GM19240 (cell line): ENCODE data around the gene ACTMAP.
"Not testable (repeated sequence)": the region's sequence is repeated elsewhere in the genome, so short reads cannot be mapped to it uniquely, and the experiment has no call there.

Experiments
- DNase-seq: peaks from one replicate; pipeline ENCODE4 v3.0.0; 2011; ENCODE audit warnings: low spot score; ENCODE audit not compliant: insufficient read length

Gene ACTMAP

GRCh38 chr19:40776364-40776763 is 26.1 kb upstream of the ACTMAP start:
- no peak for DNase-seq

GRCh38 chr19:40775632-40776022 is 25.4 kb upstream of the ACTMAP start:
- DNase-seq = no peak

DNA sequence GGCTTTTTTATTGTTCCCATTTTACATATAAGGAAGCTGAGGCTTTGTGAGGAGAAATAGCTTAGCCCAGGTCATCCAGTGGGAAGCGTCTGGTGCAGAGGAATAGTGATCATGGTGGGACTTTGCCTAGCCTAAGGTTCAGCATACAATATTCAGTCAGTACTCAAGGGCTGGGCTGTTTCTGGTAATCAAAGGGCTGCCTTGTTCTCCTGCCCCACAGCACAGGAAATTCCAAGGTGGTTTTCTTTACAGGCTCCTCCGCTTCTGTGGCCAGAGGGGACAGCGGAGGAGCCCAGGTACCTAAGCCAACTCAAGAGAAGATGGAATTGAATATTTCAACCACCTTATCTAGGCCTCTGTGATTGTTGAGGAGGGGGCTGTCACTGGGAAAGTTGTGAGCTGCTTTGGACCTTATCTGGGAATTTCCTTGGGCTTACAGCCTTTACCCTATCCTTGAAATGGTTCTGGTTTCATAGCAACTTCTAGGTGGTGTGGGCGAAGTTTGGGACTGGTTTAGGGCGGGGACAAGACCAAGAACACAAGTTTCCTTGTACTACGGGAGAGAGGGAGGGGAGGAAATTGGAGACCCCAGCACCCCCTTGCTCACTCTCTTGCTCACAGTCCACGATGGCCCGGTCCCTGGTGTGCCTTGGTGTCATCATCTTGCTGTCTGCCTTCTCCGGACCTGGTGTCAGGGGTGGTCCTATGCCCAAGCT is 24.8 kb upstream of the ACTMAP start, which contains the start of gene MIA:
TSS of gene MIA (plus strand) at position 606 of the 716 bp plus-strand sequence. CDS start at position 628, 22 bp downstream.
- DNase-seq = no peak

DNA sequence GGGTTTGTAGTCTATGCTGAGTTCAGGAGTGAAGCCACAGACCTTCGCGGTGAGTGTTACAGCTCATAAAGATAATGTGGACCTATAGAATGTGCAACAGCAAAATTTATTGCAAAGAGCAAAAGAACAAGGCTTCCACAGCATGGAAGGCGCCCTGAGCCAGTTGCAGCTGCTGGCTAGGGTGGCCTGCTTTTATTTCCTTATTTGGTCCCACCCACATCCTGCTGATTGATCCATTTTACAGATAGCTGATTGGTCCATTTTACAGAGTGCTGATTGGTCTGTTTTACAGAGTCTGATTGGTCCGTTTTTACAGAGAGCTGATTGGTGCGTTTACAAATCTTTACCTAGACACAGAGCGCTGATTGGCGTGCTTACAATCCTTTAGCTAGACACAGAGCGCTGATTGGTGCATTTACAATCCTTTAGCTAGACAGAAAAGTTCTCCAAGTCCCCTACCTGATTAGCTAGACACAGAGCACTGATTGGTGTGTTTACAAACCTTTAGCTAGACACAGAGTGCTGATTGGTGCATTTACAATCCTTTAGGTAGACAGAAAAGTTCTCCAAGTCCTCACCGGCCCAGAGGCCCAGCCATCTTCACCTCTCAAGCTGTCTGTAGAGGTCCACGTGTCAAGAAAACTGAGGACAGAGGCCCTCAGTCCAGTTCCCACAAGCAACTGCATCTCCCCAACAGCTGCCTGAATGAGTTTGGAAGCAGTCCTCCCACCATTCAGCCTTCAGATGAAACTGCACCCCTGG is 21.0 kb upstream of the ACTMAP start:
- not testable (repeated sequence) for DNase-seq

DNA sequence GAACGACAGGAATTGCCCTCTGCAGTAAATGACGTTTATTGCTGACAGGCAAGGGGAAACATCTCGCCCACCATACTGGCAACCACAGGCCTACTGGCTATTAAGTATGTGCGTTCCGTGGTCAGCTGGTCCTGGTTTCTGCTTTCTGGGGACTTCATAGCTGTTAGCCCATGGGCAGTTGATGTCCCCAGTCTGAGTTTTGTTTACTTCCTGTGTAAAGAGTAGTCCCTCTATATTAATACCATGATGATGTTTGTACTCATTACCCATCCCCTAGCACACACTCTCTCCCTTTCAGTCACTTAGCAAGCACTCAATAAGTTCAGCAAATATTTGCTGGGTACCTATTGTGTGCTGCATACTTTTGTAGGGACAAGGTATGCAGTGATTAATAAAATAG is 18.6 kb upstream of the ACTMAP start:
- no peak for DNase-seq

GRCh38 chr19:40766385-40766784 is 16.1 kb upstream of the ACTMAP start:
- not testable (repeated sequence) for DNase-seq

DNA sequence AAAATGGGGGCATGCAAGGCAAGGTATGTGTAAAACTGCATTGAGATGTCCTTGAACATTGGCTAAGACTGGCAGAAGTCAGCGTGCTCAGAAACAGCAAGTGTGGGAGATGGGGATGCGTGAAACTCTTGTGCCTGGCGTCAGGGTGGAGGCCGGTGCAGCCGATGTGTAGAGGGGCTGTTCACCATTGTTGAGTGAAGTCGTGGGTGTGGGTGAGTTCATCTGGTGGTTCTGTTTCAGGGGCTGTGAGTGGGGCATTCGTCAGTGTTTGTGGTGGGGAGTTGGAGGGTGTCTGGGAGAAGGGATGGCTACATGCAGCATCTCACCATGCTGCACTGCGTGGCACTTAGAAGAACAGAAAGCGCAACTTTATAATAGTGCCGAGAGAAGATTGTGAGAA is 13.7 kb upstream of the ACTMAP start:
- no peak for DNase-seq

DNA sequence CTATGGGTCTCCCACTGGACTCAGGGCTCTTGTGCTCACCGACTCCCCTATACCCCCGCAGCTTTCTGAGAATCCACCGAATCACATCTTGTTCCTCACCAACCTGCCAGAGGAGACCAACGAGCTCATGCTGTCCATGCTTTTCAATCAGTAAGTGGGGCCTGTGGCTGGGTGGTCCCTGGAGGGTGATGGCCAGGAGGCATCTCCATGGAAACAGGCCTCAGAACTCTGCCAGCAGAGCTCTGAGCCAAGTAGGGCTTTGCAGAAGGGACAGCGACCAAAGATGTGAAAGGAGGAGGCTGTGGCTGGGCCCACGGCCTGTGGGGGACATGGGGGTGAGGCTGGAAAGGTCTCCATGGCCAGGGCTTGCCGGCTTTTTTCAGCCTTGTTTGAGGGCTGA is 13.2 kb upstream of the ACTMAP start:
- no peak for DNase-seq

DNA sequence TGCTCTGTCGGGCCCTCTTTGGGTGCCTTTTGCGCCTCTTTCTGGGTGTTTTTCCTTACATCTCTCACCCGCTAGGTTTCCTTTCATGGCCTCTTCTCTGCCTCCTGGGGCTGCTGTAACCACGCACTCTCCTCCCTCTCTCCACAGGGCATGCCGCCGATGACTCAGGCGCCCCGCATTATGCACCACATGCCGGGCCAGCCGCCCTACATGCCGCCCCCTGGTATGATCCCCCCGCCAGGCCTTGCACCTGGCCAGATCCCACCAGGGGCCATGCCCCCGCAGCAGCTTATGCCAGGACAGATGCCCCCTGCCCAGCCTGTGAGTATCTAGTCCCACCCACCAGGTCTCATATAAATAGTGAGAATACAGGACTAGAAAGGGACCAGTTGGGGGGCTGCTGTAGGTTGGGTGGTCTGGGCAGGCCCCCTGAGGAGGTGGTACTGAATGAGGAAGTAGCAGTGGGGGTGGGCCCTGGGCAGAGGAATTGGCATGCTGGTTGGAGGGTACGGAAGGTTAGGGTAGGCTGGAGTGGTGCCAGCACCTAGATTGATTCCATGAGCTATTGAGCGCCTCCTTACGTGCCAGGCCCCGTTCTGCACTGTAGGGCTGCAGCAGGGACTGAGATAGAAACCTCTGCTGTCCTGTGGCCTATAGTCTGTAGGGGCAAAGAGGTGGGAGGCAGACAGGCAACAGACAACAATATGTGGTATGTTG is 12.6 kb upstream of the ACTMAP start:
- DNase-seq = no peak

GRCh38 chr19:40759352-40759751 is 9.1 kb upstream of the ACTMAP start:
- DNase-seq = no peak

DNA sequence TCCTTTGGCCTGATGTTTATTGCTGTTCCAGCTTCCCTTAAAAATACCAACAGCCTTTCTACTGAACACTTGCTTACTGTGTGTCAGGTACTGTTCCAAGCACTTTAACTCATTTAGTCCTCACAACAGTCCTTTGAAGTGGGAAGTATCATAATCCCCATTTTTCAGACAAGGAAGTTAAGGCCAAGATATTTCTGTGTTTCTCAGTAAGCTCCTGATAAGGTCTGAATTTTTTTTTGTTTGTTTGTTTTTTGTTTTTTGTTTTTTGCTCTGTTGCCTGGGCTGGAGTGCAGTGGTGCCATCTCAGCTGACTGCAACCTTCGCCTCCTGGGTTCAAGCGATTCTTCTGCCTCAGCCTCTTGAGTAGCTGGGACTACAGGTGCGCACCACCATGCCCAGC is 8.2 kb upstream of the ACTMAP start:
- no peak for DNase-seq

- no peak for DNase-seq
Measured at GRCh38 chr19:40756502-40757110, 6.3 kb upstream of the ACTMAP start.

- no peak for DNase-seq
Measured at GRCh38 chr19:40755791-40756190, 5.5 kb upstream of the ACTMAP start.

DNA sequence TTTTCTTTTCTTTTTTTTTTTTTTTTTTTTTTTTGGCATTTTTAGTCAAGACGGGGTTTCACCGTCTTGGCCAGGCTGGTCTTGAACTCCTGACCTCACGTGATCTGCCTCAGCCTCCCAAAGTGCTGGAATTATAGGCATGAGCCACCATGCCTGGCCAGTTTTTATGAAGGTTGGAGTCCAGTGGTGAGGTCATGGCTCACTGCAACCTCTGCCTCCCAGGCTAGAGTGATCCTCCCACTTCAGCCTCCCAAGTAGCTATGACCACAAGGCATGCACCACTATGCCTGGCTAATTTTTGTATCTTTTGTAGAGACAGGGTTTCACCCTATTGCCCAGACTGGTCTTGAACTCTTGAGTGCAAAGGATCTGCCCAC is 5.0 kb upstream of the ACTMAP start:
- no peak for DNase-seq

GRCh38 chr19:40754611-40755247 is 4.5 kb upstream of the ACTMAP start:
- DNase-seq = no peak

GRCh38 chr19:40752257-40752781 is 2.0 kb upstream of the ACTMAP start:
- DNase-seq = no peak

- peak; percentile 85 for DNase-seq
Measured at GRCh38 chr19:40750874-40751537, 729 bp upstream of the ACTMAP start, which contains the start of gene SNRPA. SNRPA (plus strand) TSS chr19:40751203; CDS start chr19:40751409, 206 bp downstream.

GRCh38 chr19:40747536-40747935 is 2.7 kb downstream of the ACTMAP start:
- DNase-seq = no peak

DNA sequence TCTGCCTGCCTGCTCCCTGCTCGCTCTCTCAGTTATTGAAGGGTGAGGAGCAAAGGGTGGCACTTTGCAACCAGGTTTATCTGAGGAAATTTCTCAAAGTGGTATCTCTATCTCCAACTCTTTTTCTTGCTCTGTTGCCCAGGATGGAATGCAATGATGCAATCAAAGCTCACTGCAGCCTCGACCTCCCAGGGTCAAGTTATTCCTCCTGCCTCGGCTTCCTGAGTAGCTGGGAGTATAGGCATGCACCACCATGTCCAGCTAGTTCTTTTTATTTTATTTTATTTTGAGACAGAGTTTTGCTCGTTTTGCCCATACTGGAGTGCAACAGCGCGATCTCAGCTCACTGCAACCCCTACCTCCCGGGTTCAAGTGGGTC is 4.9 kb downstream of the ACTMAP start:
- DNase-seq = no peak
